B cell (primary cell): ENCODE measurements around the gene NDST3. TPM values are rescaled to one million over a fixed set of nuclear protein-coding genes. Genes with fewer than 3 reads are reported as not detected.

ENCODE experiments used
- ATAC-seq: fragments of 200-7000 bp; cut with Tn5 transposase; one replicate; pipeline ENCODE4 v1.10.0; 2021; ENCODE audit warnings: low read depth, mild to moderate bottlenecking, moderate number of reproducible peaks, moderate library complexity
- CTCF ChIA-PET: fragments of 350-600 bp; sonication (Branson Sonifier 250); formaldehyde crosslinking; loops from one replicate; lab custom pipeline; 2021; ENCODE audit warnings: antibody characterized with exemption, inconsistent platforms; lab: Charles Lee
- POLR2A ChIA-PET: fragments of 350-600 bp; sonication (Branson Sonifier 250); formaldehyde crosslinking; loops from one replicate; lab custom pipeline; 2021; ENCODE audit warnings: antibody characterized with exemption; lab: Charles Lee
- DNase-seq: peaks from one replicate; pipeline ENCODE4 v3.0.0; 2013
- H2AFZ ChIP-seq: 2 replicates; pipeline ENCODE4 v1.6.1; 2012; ENCODE audit warnings: mild to moderate bottlenecking, low read depth, low read length; ENCODE audit not compliant: insufficient read depth, poor library complexity, severe bottlenecking
- H3K27ac ChIP-seq, 2 donors: 1 replicate in 1 of 2; 2 replicates in 1 of 2; pipeline ENCODE4 v1.5.1; 2012 to 2013; ENCODE audit warnings: low read length in 2 of 2, mild to moderate bottlenecking in 2 of 2, moderate library complexity in 1 of 2
- H3K27me3 ChIP-seq, 4 experiments: fragments of 200-600 bp in 1 of 4; sonication (generic) in 1 of 4; replicated peaks in 1 of 4; 1 replicate in 2 of 4; 2 replicates in 2 of 4; pipeline versions ENCODE4 v1.6.1 to v1.7.0; 2013 to 2016; ENCODE audit warnings: low read length in 3 of 4, mild to moderate bottlenecking in 2 of 4, mixed read lengths in 1 of 4, moderate library complexity in 1 of 4; ENCODE audit not compliant: insufficient read depth in 4 of 4, control insufficient read depth in 3 of 4; ENCODE audit errors: control extremely low read depth in 1 of 4
- H3K36me3 ChIP-seq, 2 experiments: replicated peaks in 1 of 2; 1 replicate in 1 of 2; 2 replicates in 1 of 2; pipeline versions ENCODE4 v1.6.1 to v1.7.1; 2013; ENCODE audit warnings: low read length in 1 of 2; ENCODE audit not compliant: insufficient read depth in 2 of 2, control insufficient read depth in 1 of 2; ENCODE audit errors: control extremely low read depth in 1 of 2, extremely low read depth in 1 of 2
- H3K4me1 ChIP-seq, 2 donors: fragments of 200-600 bp in 1 of 2; sonication (generic) in 1 of 2; 1 replicate in 1 of 2; 2 replicates in 1 of 2; pipeline versions ENCODE4 v1.5.1 to v1.6.1; 2013 to 2017; ENCODE audit warnings: low read length in 2 of 2; ENCODE audit not compliant: control insufficient read depth in 2 of 2, insufficient read depth in 2 of 2
- H3K4me2 ChIP-seq: replicated peaks from 2 replicates; pipeline ENCODE3; 2012; ENCODE audit warnings: mild to moderate bottlenecking, low read depth, low read length; ENCODE audit not compliant: poor library complexity, severe bottlenecking
- H3K4me3 ChIP-seq, 5 experiments: fragments of 200-600 bp in 1 of 5; sonication (generic) in 1 of 5; 1 replicate in 3 of 5; 2 replicates in 2 of 5; pipeline versions ENCODE4 v1.5.1 to v1.7.0; 2011 to 2016; ENCODE audit warnings: low read length in 4 of 5, mild to moderate bottlenecking in 4 of 5, low read depth in 2 of 5, control low read depth in 1 of 5, moderate library complexity in 1 of 5; ENCODE audit not compliant: insufficient read depth in 1 of 5; ENCODE audit errors: control extremely low read depth in 1 of 5, extremely low read depth in 1 of 5
- H3K79me2 ChIP-seq: fragments of 200-600 bp; sonication (generic); one replicate; pipeline ENCODE4 v1.6.0; 2016; ENCODE audit warnings: low read length; ENCODE audit not compliant: control insufficient read depth, insufficient read depth
- H3K9ac ChIP-seq: fragments of 200-600 bp; sonication (generic); 2 replicates; pipeline ENCODE4 v1.6.1; 2017; ENCODE audit warnings: mild to moderate bottlenecking, low read length, moderate library complexity
- H3K9me3 ChIP-seq, 3 donors: one replicate each; pipeline versions ENCODE4 v1.6.1 to v1.7.1; 2013; ENCODE audit warnings: low read length in 2 of 3; ENCODE audit not compliant: control insufficient read depth in 2 of 3, insufficient read depth in 1 of 3; ENCODE audit errors: control extremely low read depth in 1 of 3
- H4K20me1 ChIP-seq: 2 replicates; pipeline ENCODE4 v1.6.0; 2012; ENCODE audit warnings: mild to moderate bottlenecking, low read length; ENCODE audit not compliant: insufficient read depth, control insufficient read depth, poor library complexity, severe bottlenecking
- H3K27ac Mint-ChIP-seq: one replicate; pipeline ENCODE4 v1.8.0; 2021; ENCODE audit warnings: mixed read lengths
- H3K27me3 Mint-ChIP-seq: one replicate; pipeline ENCODE4 v1.8.0; 2021; ENCODE audit warnings: mixed read lengths
- H3K4me1 Mint-ChIP-seq: one replicate; pipeline ENCODE4 v1.8.0; 2021; ENCODE audit warnings: mixed read lengths
- H3K4me3 Mint-ChIP-seq: one replicate; pipeline ENCODE4 v1.8.0; 2021; ENCODE audit warnings: mixed read lengths
- H3K9me3 Mint-ChIP-seq: one replicate; pipeline ENCODE4 v1.8.0; 2022; ENCODE audit warnings: mixed read lengths; ENCODE audit not compliant: insufficient read depth
- CTCF ChIP-seq: fragments of 200-600 bp; IDR thresholded peaks from one replicate; pipeline ENCODE4 v1.8.0; 2022; ENCODE audit warnings: antibody characterized with exemption, mild to moderate bottlenecking
- EZH2 ChIP-seq: IDR thresholded peaks from 2 replicates; pipeline ENCODE4 v1.6.1; 2012; ENCODE audit warnings: borderline replicate concordance, low read depth, mild to moderate bottlenecking, moderate library complexity, low read length; ENCODE audit not compliant: insufficient read depth, poor library complexity, severe bottlenecking
- WGBS: methylation state at CpG from one replicate; pipeline ENCODE4 v1.1.5; 2013; ENCODE audit warnings: missing lambda C conversion rate; ENCODE audit not compliant: insufficient coverage; 5-methylcytosine and 5-hydroxymethylcytosine counted together
- intact Hi-C: fragments of 100-400 bp; cut with micrococcal nuclease; formaldehyde crosslinking; loops from one replicate; pipeline ENCODE4 v1.10.0; 2022
- polyA plus RNA-seq: library from polyadenylated mRNA; depleted of rRNA; stranded (reverse); fragments of >200 nt; gene quantifications from 2 replicates; pipeline ENCODE4 v1.2.3, GENCODE V29; 2012
- total RNA-seq, 2 donors: library from RNA; stranded (reverse); fragments of 120-200 nt in 1 of 2; gene quantifications; 1 replicate in 1 of 2; 2 replicates in 1 of 2; pipeline versions ENCODE4 v1.2.3 to v1.2.4, GENCODE V29; 2013 to 2022

Gene NDST3
- total and polyA plus RNA-seq, 2 donors (not counting 1 experiment from before 2014, with no cell fraction given): not detected

- POLR2A ChIA-PET: no interaction called here
- WGBS: 96% methylated on average over 2 of the region's 2 CpGs
- Histone ChIP-seq H3K27ac (no peak overlapping the region), H3K27me3 (no peaks in the 10 kb centered on the region), H2AFZ (no peak overlapping the region), H4K20me1 (no peaks in the 10 kb centered on the region), H3K79me2 (no peaks in the 10 kb centered on the region), H3K9ac (no peak overlapping the region), H3K4me3 (no peak overlapping the region), H3K4me2 (no peak overlapping the region), H3K9me3 (peaks cover 0 to 2% (median 0%) of the 10 kb centered on the region in 3 donors), H3K4me1 (no peaks in the 10 kb centered on the region), H3K36me3 (no peaks in the 10 kb centered on the region)
- no peaks in the 10 kb centered on the region for H3K4me1 Mint-ChIP-seq
- H3K4me3 Mint-ChIP-seq: no peak overlapping the region
- no peak for ATAC-seq
- CTCF ChIA-PET: no interaction called here
- H3K27ac Mint-ChIP-seq: no peak overlapping the region
- peaks cover under 1% of the 10 kb centered on the region for H3K27me3 Mint-ChIP-seq
- DNase-seq: no peak
- no peak for TF ChIP-seq EZH2
- no peak for TF ChIP-seq CTCF
- intact Hi-C loops: no loop called here
- no peaks in the 10 kb centered on the region for H3K9me3 Mint-ChIP-seq
These were observed 181.5 kb downstream of the NDST3 start for GRCh38 chr4:118215826-118216225.

GRCh38 chr4:118221227-118221800 is 187.0 kb downstream of the NDST3 start:
- no peak for TF ChIP-seq CTCF
- TF ChIP-seq EZH2: no peak
- no peaks in the 10 kb centered on the region for H3K9me3 Mint-ChIP-seq
- H3K4me1 Mint-ChIP-seq: no peaks in the 10 kb centered on the region
- ChIA-PET CTCF (interaction anchor here (0.7 to 1.4 kb wide), 2 partner anchors 9 to 47 kb away, joined by 4 to 7 read pairs; no protein-coding TSS in a partner anchor), POLR2A (no interaction called here)
- H3K27me3 Mint-ChIP-seq: peaks cover 3% of the 10 kb centered on the region
- no peaks in the 10 kb centered on the region for H3K79me2 ChIP-seq
- DNase-seq (no peak), ATAC-seq (no peak)
- H2AFZ ChIP-seq: no peak overlapping the region
- H3K9ac ChIP-seq: no peak overlapping the region
- no peak overlapping the region for H3K27ac Mint-ChIP-seq
- intact Hi-C loops: no loop called here
- peaks cover 0 to 3% (median 0%) of the 10 kb centered on the region in 4 experiments for H3K27me3 ChIP-seq
- H3K4me3 ChIP-seq: no peak overlapping the region
- no peaks in the 10 kb centered on the region for H3K36me3 ChIP-seq
- no CpG with 5 or more reads among the region's 2 CpGs for WGBS
- no peaks in the 10 kb centered on the region for H4K20me1 ChIP-seq
- H3K4me2 ChIP-seq: no peak overlapping the region
- no peak overlapping the region for H3K4me3 Mint-ChIP-seq
- no peak overlapping the region for H3K27ac ChIP-seq
- H3K9me3 ChIP-seq: no peaks in the 10 kb centered on the region
- no peaks in the 10 kb centered on the region for H3K4me1 ChIP-seq
